ENCODE results near the gene TCERG1. TPM values are rescaled to one million over a fixed set of nuclear protein-coding genes. Genes with fewer than 3 reads are reported as not detected.

TCERG1 gene
- total RNA-seq, 6 experiments from 2014 or later: 37.4 to 57.4 (median 49.6) TPM

DNA sequence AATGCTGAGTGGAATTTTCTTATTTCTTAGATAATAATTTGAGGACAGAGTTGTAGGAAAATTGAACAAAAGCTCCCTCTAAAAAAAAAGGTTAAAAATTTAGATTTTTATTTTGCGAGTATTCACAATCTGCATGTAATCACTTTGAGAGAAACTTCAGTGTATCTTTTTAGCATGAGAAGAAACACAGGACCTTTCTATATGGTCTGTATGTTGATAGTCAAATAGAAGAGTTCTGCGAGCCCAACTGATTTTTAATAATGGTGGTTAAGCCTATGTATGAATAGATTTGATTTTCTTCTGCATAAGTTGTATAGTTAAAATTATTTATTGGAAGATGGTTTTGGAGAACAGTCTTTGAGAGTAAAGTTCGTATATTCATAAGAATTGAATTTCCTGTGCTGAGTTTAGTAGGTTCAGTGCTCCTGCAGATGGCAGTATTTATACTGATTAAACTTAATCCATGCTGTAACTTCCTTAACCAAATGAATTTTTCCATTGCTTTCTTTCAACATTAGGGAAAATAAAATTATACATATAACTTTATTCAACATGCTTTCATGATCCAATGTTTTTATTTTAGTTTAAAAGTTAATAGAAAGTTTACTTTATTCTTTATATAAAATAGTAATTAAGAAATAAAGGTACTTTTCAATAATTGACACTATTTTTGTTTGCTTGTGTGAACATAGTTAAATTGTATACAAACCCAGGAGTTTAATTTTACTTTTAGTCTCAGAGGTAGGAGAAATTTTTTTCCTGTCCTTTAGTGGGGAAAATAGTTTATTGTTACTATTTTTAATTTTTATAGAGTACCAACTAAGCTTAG lies 19.6 kb downstream of the TCERG1 start:
- Mint-ChIP-seq H3K9me3 (no peaks in the 10 kb centered on the region), H3K27ac (0 out of 2 replicates have a peak overlapping the region, but pooled peaks have one; percentile 19), H3K4me1 (ENCODE audit: low read depth) (peaks cover 37% of the 10 kb centered on the region), H3K36me3 (ENCODE audit: low read depth) (peaks cover 23% of the 10 kb centered on the region), H3K4me3 (no peak overlapping the region), H3K27me3 (ENCODE audit: insufficient read depth) (no peaks in the 10 kb centered on the region; the same call in 1 of the 2 replicates)
- TF ChIP-seq, protein P1, sequence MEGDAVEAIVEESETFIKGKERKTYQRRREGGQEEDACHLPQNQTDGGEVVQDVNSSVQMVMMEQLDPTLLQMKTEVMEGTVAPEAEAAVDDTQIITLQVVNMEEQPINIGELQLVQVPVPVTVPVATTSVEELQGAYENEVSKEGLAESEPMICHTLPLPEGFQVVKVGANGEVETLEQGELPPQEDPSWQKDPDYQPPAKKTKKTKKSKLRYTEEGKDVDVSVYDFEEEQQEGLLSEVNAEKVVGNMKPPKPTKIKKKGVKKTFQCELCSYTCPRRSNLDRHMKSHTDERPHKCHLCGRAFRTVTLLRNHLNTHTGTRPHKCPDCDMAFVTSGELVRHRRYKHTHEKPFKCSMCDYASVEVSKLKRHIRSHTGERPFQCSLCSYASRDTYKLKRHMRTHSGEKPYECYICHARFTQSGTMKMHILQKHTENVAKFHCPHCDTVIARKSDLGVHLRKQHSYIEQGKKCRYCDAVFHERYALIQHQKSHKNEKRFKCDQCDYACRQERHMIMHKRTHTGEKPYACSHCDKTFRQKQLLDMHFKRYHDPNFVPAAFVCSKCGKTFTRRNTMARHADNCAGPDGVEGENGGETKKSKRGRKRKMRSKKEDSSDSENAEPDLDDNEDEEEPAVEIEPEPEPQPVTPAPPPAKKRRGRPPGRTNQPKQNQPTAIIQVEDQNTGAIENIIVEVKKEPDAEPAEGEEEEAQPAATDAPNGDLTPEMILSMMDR (IDR thresholded peaks at IDR 0.05): peak; percentile 73
- DNase-seq: peak; percentile 22

DNA sequence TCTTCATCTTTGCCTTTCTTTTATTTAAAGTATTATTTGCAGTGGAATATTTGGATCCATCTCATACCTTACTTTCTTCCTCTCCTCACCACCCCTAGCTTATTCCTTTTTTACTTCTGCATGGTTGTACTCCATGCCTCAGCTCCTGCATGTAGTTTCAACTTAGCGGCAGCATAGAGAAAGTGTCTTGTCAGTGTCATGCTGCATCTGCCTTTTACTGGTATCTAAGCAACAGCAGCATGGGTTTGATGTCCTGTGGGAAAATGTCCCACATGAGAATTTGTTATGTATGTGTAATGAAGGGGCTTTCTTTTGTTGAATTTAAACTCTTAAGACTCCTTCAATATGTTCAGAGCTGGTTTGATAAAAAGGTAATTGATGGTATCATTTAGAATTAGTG lies 20.6 kb downstream of the TCERG1 start:
- Mint-ChIP-seq H3K27ac (no peak overlapping the region), H3K36me3 (ENCODE audit: low read depth) (peaks cover 33% of the 10 kb centered on the region), H3K9me3 (no peaks in the 10 kb centered on the region), H3K27me3 (ENCODE audit: insufficient read depth) (no peaks in the 10 kb centered on the region; the same call in 1 of the 2 replicates), H3K4me3 (no peak overlapping the region), H3K4me1 (ENCODE audit: low read depth) (peaks cover 26% of the 10 kb centered on the region)
- TF ChIP-seq, protein P1 (IDR thresholded peaks at IDR 0.05): no peak
- no peak for DNase-seq

DNA sequence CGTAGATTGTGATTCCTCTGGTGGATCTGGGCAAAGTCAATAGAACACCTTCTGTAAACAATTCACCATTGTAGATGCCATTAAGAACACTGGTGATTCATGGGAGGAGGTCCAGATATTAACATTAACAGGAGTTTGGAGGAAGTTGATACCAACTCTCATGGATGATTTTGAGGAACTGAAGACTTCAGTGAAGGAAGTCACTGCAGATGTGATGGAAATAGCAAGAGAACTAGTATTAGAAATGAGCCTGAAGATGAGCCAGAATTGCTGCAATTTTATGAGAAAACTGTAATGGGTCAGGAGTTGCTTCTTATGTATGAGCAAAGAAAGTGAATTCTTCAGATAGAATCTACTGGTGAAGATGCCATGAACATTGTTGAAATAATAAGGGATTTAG lies 26.9 kb downstream of the TCERG1 start:
- H3K27me3 Mint-ChIP-seq (ENCODE audit: insufficient read depth): no peaks in the 10 kb centered on the region
- no peak overlapping the region for H3K4me3 Mint-ChIP-seq
- TF ChIP-seq, protein P1 (IDR thresholded peaks at IDR 0.05): no peak
- peaks cover 12% of the 10 kb centered on the region; the same call in 1 of the 2 replicates for H3K4me1 Mint-ChIP-seq (ENCODE audit: low read depth)
- H3K36me3 Mint-ChIP-seq (ENCODE audit: low read depth): peaks cover 33% of the 10 kb centered on the region
- H3K27ac Mint-ChIP-seq: no peak overlapping the region
- DNase-seq: no peak
- H3K9me3 Mint-ChIP-seq: no peaks in the 10 kb centered on the region

DNA sequence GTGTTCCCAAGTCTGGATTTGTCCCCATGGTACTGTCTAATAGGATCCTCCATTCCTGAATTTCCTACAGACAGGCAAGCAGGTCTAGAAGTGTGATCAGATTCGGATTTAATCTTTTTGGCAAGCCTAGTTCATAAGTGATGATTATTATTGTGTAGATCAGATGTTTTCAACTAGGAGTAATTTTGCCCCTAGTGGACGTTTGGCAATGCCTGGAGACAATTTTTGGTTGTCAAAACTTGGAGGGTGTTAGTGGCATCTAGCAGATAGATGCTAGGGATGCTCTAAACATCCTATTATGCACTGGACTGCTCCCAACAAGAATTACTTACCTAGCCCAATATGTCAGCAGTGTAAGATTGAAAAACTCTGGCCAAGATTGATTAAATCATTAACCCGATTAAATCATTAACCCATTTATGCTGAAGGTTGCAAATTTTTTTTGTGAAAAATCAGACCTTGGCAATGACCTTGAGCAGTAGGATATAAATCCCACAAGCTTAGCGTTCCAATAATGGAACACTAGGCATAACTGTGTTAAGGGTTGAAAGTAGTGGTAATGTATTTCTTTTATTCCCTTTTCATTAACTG lies 28.2 kb downstream of the TCERG1 start:
- TF ChIP-seq, protein P1 (IDR thresholded peaks at IDR 0.05): peak; percentile 72
- Mint-ChIP-seq H3K27ac (no peak overlapping the region), H3K4me1 (ENCODE audit: low read depth) (peaks cover 12% of the 10 kb centered on the region; the same call in 1 of the 2 replicates), H3K27me3 (ENCODE audit: insufficient read depth) (no peaks in the 10 kb centered on the region), H3K9me3 (no peaks in the 10 kb centered on the region), H3K4me3 (no peak overlapping the region), H3K36me3 (ENCODE audit: low read depth) (peaks cover 34% of the 10 kb centered on the region)
- DNase-seq: no peak

DNA sequence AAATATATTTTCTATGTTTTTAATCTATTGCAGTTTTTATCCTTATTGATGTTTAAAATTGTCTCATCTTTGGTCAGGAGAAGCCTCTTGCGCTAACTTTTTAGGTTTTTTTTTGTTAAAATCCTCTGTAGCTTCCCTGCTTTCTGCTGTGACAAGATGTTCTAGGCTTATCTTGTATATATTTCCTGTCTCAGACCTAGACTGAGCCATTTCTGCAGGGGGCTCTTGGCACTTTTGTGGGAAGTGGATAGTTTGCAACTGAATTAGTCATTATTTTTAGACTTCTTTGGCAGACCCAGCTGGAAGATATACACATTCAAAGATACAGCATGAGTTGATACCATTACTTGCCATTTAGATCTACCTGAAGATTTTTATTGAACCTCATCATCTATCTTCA lies 28.8 kb downstream of the TCERG1 start:
- Mint-ChIP-seq H3K9me3 (no peaks in the 10 kb centered on the region), H3K27ac (no peak overlapping the region), H3K4me3 (no peak overlapping the region), H3K27me3 (ENCODE audit: insufficient read depth) (no peaks in the 10 kb centered on the region), H3K36me3 (ENCODE audit: low read depth) (peaks cover 37% of the 10 kb centered on the region), H3K4me1 (ENCODE audit: low read depth) (peaks cover 12% of the 10 kb centered on the region; the same call in 1 of the 2 replicates)
- TF ChIP-seq, protein P1 (IDR thresholded peaks at IDR 0.05): no peak
- no peak for DNase-seq

Data from HFFc6 (cell line).